Measurements from ENCODE around the gene SLC25A45.

The SLC25A45 gene

DNA sequence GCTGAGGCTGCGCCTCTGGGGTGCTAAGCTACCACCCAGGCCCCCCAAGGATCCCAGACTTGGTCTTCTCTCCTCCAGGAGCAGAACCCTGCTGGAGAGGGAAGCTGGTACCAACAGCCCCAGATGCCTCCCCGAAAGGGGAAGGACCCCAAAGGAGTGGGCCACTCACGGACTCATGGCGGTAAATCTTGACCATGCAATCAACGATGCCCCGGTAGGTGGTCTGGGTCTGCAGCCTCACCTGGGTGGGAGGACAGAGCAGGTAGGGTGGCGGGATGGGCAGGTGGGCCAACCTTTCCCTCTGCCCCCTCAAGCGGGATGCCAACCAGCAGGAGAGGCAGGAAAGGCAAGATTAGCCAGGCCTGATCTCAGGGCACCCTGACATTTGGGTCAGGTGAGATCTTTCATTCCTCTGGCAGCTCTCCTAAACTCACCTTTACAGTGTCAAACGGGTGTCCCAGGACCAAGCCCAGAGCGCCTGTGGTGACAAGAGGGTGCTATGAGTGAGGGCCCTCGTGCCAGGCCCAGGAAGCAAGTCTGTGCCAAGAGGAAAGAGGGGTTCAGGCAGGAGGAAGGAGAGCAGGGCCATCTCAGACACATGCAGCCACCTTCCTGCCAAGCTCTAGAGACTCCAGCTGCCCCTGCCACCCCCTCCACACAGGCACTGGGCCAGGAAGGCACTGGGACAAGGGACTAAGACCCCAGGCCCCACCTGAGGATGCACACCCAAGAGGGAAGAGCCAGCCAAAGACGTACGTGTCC, 2.6 kb downstream of the SLC25A45 start:
- DNase-seq = no peak
- H3K79me2 ChIP-seq (ENCODE audit: low read length) = peaks cover 10% of the 10 kb centered on the region
- no peaks in the 10 kb centered on the region for H3K9me2 ChIP-seq (replicated peaks; ENCODE audit: insufficient read depth, low read length)
- no peaks in the 10 kb centered on the region for H4K20me1 ChIP-seq (ENCODE audit: insufficient read depth, low read length)
- H2AFZ ChIP-seq (ENCODE audit: low read length) = no peak overlapping the region
- H3K4me3 ChIP-seq (ENCODE audit: low read length) = no peak overlapping the region
- no peaks in the 10 kb centered on the region for H3K27me3 ChIP-seq (replicated peaks; ENCODE audit: insufficient read depth, low read length)
- H3K27ac ChIP-seq (ENCODE audit: low read length) = no peak overlapping the region
- H3K4me2 ChIP-seq (ENCODE audit: low read depth, low read length) = no peak overlapping the region
- H3K36me3 ChIP-seq (replicated peaks; ENCODE audit: insufficient read depth, low read length) = no peaks in the 10 kb centered on the region
- no peak overlapping the region for H3K9ac ChIP-seq (ENCODE audit: low read length)
- peaks cover 7% of the 10 kb centered on the region for H3K4me1 ChIP-seq (ENCODE audit: low read length)
- TF ChIP-seq, protein P1, sequence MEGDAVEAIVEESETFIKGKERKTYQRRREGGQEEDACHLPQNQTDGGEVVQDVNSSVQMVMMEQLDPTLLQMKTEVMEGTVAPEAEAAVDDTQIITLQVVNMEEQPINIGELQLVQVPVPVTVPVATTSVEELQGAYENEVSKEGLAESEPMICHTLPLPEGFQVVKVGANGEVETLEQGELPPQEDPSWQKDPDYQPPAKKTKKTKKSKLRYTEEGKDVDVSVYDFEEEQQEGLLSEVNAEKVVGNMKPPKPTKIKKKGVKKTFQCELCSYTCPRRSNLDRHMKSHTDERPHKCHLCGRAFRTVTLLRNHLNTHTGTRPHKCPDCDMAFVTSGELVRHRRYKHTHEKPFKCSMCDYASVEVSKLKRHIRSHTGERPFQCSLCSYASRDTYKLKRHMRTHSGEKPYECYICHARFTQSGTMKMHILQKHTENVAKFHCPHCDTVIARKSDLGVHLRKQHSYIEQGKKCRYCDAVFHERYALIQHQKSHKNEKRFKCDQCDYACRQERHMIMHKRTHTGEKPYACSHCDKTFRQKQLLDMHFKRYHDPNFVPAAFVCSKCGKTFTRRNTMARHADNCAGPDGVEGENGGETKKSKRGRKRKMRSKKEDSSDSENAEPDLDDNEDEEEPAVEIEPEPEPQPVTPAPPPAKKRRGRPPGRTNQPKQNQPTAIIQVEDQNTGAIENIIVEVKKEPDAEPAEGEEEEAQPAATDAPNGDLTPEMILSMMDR (IDR thresholded peaks at IDR 0.05; ENCODE audit: low read length) = no peak
- TF ChIP-seq EZH2 (optimal IDR thresholded peaks at IDR 0.05; ENCODE audit: low read depth, low read length) (no peak), EZH2phosphoT487 (IDR thresholded peaks at IDR 0.05; ENCODE audit: low read length) (no peak)
- no peaks in the 10 kb centered on the region for H3K9me3 ChIP-seq (replicated peaks; ENCODE audit: insufficient read depth, low read length)
- peaks cover 17% of the 10 kb centered on the region for H3F3A ChIP-seq (ENCODE audit: insufficient read depth, low read length)

DNA sequence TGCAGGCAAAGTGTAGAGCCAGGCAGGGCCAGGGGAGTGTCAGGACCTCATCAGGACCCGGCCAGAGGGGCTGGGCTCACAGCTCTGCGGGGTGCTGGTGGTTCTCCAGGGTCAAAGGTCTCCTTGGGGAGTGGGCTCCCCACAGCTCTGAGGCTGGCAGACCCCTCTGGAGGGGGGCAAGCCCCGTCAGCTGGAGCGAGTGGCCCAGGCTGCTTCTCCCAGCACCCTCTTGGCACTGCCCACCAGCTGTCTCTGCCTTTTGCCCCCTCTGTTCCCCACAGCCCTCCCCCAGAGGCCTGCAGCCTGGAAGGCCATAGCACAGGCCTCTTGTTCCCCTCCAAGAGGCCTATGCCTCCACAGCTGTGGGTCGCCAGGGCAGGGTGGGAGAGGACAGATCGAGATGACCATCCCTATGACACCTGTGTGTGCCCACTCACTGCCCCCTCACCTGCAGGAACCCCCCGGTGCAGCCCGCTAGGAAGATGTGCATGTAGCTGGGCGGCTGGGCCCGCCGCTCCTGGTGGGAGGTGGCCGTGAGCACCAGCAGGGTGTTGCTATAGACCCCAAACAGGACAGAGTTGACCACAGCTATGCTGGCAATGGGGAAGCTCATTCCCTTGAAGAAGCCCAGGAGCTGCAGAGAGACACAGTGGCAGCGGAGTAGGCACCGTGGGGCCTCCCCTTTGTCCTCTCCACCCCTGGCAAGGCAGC, 3.4 kb downstream of the SLC25A45 start:
- no peak overlapping the region for H3K4me3 ChIP-seq (ENCODE audit: low read length)
- H3K36me3 ChIP-seq (replicated peaks; ENCODE audit: insufficient read depth, low read length) = no peaks in the 10 kb centered on the region
- H3K9ac ChIP-seq (ENCODE audit: low read length) = no peak overlapping the region
- H2AFZ ChIP-seq (ENCODE audit: low read length) = no peak overlapping the region
- H3K4me1 ChIP-seq (ENCODE audit: low read length) = peaks cover 7% of the 10 kb centered on the region
- H3K4me2 ChIP-seq (ENCODE audit: low read depth, low read length) = no peak overlapping the region
- H3K9me3 ChIP-seq (replicated peaks; ENCODE audit: insufficient read depth, low read length) = no peaks in the 10 kb centered on the region
- no peak for DNase-seq
- no peaks in the 10 kb centered on the region for H3K9me2 ChIP-seq (replicated peaks; ENCODE audit: insufficient read depth, low read length)
- TF ChIP-seq EZH2 (optimal IDR thresholded peaks at IDR 0.05; ENCODE audit: low read depth, low read length) (no peak), EZH2phosphoT487 (IDR thresholded peaks at IDR 0.05; ENCODE audit: low read length) (no peak)
- TF ChIP-seq, protein P1 (IDR thresholded peaks at IDR 0.05; ENCODE audit: low read length) = no peak
- peaks cover 17% of the 10 kb centered on the region for H3F3A ChIP-seq (ENCODE audit: insufficient read depth, low read length)
- no peaks in the 10 kb centered on the region for H4K20me1 ChIP-seq (ENCODE audit: insufficient read depth, low read length)
- no peaks in the 10 kb centered on the region for H3K27me3 ChIP-seq (replicated peaks; ENCODE audit: insufficient read depth, low read length)
- peaks cover 10% of the 10 kb centered on the region for H3K79me2 ChIP-seq (ENCODE audit: low read length)
- no peak overlapping the region for H3K27ac ChIP-seq (ENCODE audit: low read length)

DNA sequence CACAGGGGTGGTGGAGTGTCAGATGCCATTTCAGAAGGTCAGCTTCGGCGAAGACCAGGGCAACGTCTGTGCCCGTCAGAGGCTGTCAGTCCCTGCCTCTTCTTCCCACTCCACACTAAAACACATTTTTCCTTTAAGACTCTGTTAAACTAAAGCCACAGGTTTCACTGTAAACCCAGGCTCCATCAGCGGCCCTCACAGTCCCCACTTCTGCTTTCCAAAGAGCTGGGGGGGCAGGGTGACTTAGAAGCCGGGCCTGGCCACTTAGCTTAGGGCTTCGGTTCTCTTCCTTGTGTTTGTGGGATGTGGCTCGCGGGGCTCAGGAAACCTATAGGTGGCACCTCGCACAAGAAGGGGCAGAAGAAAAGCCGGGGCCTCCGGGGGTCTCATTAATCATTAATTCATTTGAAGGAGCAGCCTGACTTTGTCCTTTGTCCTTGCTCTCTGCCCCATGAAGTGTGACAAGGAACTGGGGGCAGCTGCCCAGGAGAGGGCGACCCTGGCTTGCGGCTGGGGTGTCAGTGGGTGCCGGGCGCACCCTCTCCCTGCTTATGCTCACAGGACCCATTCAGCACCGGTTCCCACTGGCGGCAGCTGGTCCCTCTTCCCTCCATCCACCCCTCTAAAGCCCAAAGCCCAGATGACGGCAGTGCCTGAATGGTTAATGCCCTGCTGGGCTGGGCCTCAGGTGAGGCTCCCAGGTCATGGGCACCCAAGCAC, 4.1 kb downstream of the SLC25A45 start:
- peaks cover 17% of the 10 kb centered on the region for H3F3A ChIP-seq (ENCODE audit: insufficient read depth, low read length)
- H3K9me2 ChIP-seq (replicated peaks; ENCODE audit: insufficient read depth, low read length) = no peaks in the 10 kb centered on the region
- H3K9ac ChIP-seq (ENCODE audit: low read length) = no peak overlapping the region
- H3K36me3 ChIP-seq (replicated peaks; ENCODE audit: insufficient read depth, low read length) = no peaks in the 10 kb centered on the region
- no peaks in the 10 kb centered on the region for H4K20me1 ChIP-seq (ENCODE audit: insufficient read depth, low read length)
- TF ChIP-seq, protein P1 (IDR thresholded peaks at IDR 0.05; ENCODE audit: low read length) = no peak
- TF ChIP-seq EZH2 (optimal IDR thresholded peaks at IDR 0.05; ENCODE audit: low read depth, low read length) = no peak
- no peak for TF ChIP-seq EZH2phosphoT487 (IDR thresholded peaks at IDR 0.05; ENCODE audit: low read length)
- no peak overlapping the region for H3K4me2 ChIP-seq (ENCODE audit: low read depth, low read length)
- no peak overlapping the region for H3K4me3 ChIP-seq (ENCODE audit: low read length)
- H3K9me3 ChIP-seq (replicated peaks; ENCODE audit: insufficient read depth, low read length) = no peaks in the 10 kb centered on the region
- peaks cover 10% of the 10 kb centered on the region for H3K79me2 ChIP-seq (ENCODE audit: low read length)
- DNase-seq = no peak
- H2AFZ ChIP-seq (ENCODE audit: low read length) = no peak overlapping the region
- H3K27me3 ChIP-seq (replicated peaks; ENCODE audit: insufficient read depth, low read length) = no peaks in the 10 kb centered on the region
- peaks cover 7% of the 10 kb centered on the region for H3K4me1 ChIP-seq (ENCODE audit: low read length)
- H3K27ac ChIP-seq (ENCODE audit: low read length) = no peak overlapping the region

All from MM.1S (cell line).